Measurements from ENCODE around the gene STRAP.
"Not testable (repeated sequence)": the region's sequence is repeated elsewhere in the genome, so short reads cannot be mapped to it uniquely, and the experiment has no call there.

GRCh38 chr12:15914131-15914530, 31.9 kb downstream of the STRAP start:
- not testable (repeated sequence) for TF ChIP-seq CTCF, POLR2A (IDR thresholded peaks at IDR 0.05)

Data from body of pancreas (tissue), 4 donors.